A549 (cell line): ENCODE measurements around the gene C19orf53. TPM values are rescaled to one million over a fixed set of nuclear protein-coding genes. Genes with fewer than 3 reads are reported as not detected.

Source experiments
- ATAC-seq, 2 experiments: fragments of 200-7000 bp in 1 of 2; fragments of >200 bp in 1 of 2; cut with Nextera tagmentation in 1 of 2; cut with Tn5 transposase in 1 of 2; 3 replicates each; pipeline versions ENCODE4 v1.8.0 to v1.9.1; 2018 to 2020; ENCODE audit warnings: mild to moderate bottlenecking in 1 of 2, moderate library complexity in 1 of 2
- CTCF ChIA-PET: fragments of 300-600 bp; sonication (Branson Sonifier 250); formaldehyde crosslinking; extraction: SDS; loops from one replicate; lab custom pipeline; 2021; ENCODE audit warnings: antibody characterized with exemption, inconsistent platforms; lab: Yijun Ruan, JAX
- POLR2A ChIA-PET: fragments of 350-600 bp; formaldehyde crosslinking; extraction: SDS; loops from one replicate; lab custom pipeline; 2021; ENCODE audit warnings: antibody characterized with exemption, inconsistent platforms; lab: Yijun Ruan, JAX
- DNase-seq, 2 experiments: peaks; one replicate each; pipeline versions ENCODE4 v3.0.0 to v3.0.0-alpha.2; 2011 to 2016; ENCODE audit warnings: low read depth in 1 of 2, low spot score in 1 of 2
- FAIRE-seq: peaks from 2 replicates; lab custom pipeline; 2011; peaks lifted over from hg19 to GRCh38; lab: Jason Lieb, UNC
- H3K27ac ChIP-seq, 2 experiments: fragments of >200 bp; sonication (Bioruptor Twin); formaldehyde crosslinking; 3 replicates each; pipeline ENCODE4 v1.5.1; 2016 to 2017
- H3K4me1 ChIP-seq: fragments of >200 bp; sonication (Bioruptor Twin); formaldehyde crosslinking; 3 replicates; pipeline ENCODE4 v1.6.1; 2016
- H3K4me2 ChIP-seq: fragments of >200 bp; sonication (Bioruptor Twin); formaldehyde crosslinking; 3 replicates; pipeline ENCODE4 v1.6.1; 2016
- H3K4me3 ChIP-seq: fragments of >200 bp; sonication (Bioruptor Twin); formaldehyde crosslinking; 3 replicates; pipeline ENCODE4 v1.5.1; 2016
- H3K9me3 ChIP-seq: fragments of >200 bp; sonication (Bioruptor Twin); formaldehyde crosslinking; 3 replicates; pipeline ENCODE4 v1.6.1; 2016
- CBX2 ChIP-seq: fragments of 200-600 bp; sonication (generic); IDR thresholded peaks from 2 replicates; pipeline ENCODE4 v1.6.1; 2016; ENCODE audit warnings: low read depth, mild to moderate bottlenecking, borderline replicate concordance
- CHD2 ChIP-seq: fragments of 150-350 bp; IDR thresholded peaks from 2 replicates; pipeline ENCODE4 v1.6.1; 2014; ENCODE audit warnings: low read length; ENCODE audit not compliant: partially characterized antibody
- FOSL2 ChIP-seq, 2 experiments: fragments of 450-650 bp in 1 of 2; fragments of >200 bp in 1 of 2; sonication (Bioruptor Twin) in 1 of 2; formaldehyde crosslinking; IDR thresholded peaks; 2 replicates each; pipeline versions ENCODE4 v1.5.0 to v1.6.1; 2016 to 2020; ENCODE audit warnings: mild to moderate bottlenecking in 1 of 2, moderate library complexity in 1 of 2
- FOXS1 ChIP-seq: fragments of 250-450 bp; sonication (Bioruptor Pico); IDR thresholded peaks from 2 replicates; pipeline ENCODE4 v1.5.0; 2020; ENCODE audit warnings: mild to moderate bottlenecking, moderate library complexity
- HOXB5 ChIP-seq: fragments of 250-450 bp; sonication (Bioruptor Pico); IDR thresholded peaks from 2 replicates; pipeline ENCODE4 v1.5.0; 2020; ENCODE audit warnings: mild to moderate bottlenecking, moderate library complexity
- MAFK ChIP-seq: fragments of 450-650 bp; IDR thresholded peaks from 2 replicates; pipeline ENCODE4 v1.6.1; 2014; ENCODE audit not compliant: partially characterized antibody
- MAZ ChIP-seq: fragments of 150-350 bp; IDR thresholded peaks from 2 replicates; pipeline ENCODE4 v1.6.1; 2014; ENCODE audit warnings: antibody characterized with exemption, low read depth, low read length, borderline replicate concordance
- MYC ChIP-seq: IDR thresholded peaks from 2 replicates; pipeline ENCODE4 v1.6.1; 2012; ENCODE audit warnings: mild to moderate bottlenecking, inconsistent platforms, low read length, improper control_type of control experiment, borderline replicate concordance
- NPAS2 ChIP-seq: fragments of 250-450 bp; sonication (Bioruptor Pico); IDR thresholded peaks from 2 replicates; pipeline ENCODE4 v1.8.0; 2022; ENCODE audit warnings: mild to moderate bottlenecking, moderate library complexity, borderline replicate concordance
- NR3C1 ChIP-seq: fragments of >200 bp; sonication (Bioruptor Twin); formaldehyde crosslinking; IDR thresholded peaks from 3 replicates; pipeline ENCODE4 v1.6.1; 2017
- RCOR1 ChIP-seq: fragments of 150-350 bp; IDR thresholded peaks from 2 replicates; pipeline ENCODE4 v1.6.1; 2014; ENCODE audit warnings: antibody characterized with exemption, low read length, low read depth
- TFCP2L1 ChIP-seq: fragments of 250-450 bp; sonication (Bioruptor Pico); IDR thresholded peaks from 2 replicates; pipeline ENCODE4 v1.5.0; 2021; ENCODE audit warnings: mild to moderate bottlenecking
- WGBS: methylation state at CpG from one replicate; pipeline ENCODE4 v1.1.6; 2017; ENCODE audit errors: missing lambda C conversion rate; 5-methylcytosine and 5-hydroxymethylcytosine counted together
- polyA plus RNA-seq, 4 experiments: library from polyadenylated mRNA; depleted of rRNA in 3 of 4; stranded (reverse); fragments of >200 nt; fragmentation: RNase III in 1 of 4; extraction: RNeasy Plus Mini Kit Qiagen cat#74134 plus additional on column Dnase treatment in 1 of 4; gene quantifications; 2 replicates in 3 of 4; 3 replicates in 1 of 4; pipeline ENCODE4 v1.2.3, GENCODE V29; 2011 to 2017
- small RNA-seq, 6 experiments: library from RNA; depleted of rRNA; stranded (forward); fragments of <200 nt; gene quantifications; one replicate each; pipeline ENCODE3, GENCODE V24; 2012
- TF ChIP-seq, protein P1 (sequence below): IDR thresholded peaks from 2 replicates; pipeline ENCODE4 v1.6.1; 2012
- TF ChIP-seq, protein P2 (sequence below): IDR thresholded peaks from 2 replicates; pipeline ENCODE4 v1.6.1; 2012

Gene C19orf53
- polyA plus RNA-seq, 2 of the 4 experiments (the other 2 are of a cell fraction) = 105 to 143 TPM

DNA sequence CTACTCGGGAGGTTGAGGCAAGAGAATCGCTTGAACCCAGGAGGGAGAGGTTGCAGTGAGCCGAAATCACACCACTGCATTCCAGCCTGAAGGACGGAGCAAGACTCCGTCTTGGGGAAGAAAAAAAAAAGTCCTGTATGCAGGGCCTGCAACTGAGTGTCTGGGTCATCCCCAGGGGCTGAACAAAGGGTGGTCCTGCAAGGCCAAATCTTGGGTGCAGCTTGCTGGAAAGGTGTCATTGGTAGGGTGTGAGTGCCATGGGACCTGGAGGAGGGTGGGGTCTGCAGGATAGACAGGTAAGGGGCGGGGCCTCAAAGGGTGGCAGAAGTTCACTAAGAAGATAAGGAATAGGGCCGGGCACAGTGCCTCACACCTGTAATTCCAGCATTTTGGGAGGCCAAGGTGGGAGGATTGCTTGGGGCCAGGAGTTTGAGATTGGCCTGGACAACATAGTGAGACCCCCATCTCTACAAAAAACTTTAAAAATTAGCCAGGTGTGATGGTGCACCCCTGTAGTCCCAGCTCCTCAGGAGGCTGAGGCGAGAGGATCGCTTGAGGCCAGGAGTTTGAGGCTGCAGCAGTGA, 52.5 kb downstream of the C19orf53 start:
- FAIRE-seq (no peak), DNase-seq (no peak), ATAC-seq (no peak)
- no peak overlapping the region for H3K27ac ChIP-seq
- TF ChIP-seq MAFK = no peak
- TF ChIP-seq, protein P1, sequence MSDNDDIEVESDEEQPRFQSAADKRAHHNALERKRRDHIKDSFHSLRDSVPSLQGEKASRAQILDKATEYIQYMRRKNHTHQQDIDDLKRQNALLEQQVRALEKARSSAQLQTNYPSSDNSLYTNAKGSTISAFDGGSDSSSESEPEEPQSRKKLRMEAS = no peak
- no peak for TF ChIP-seq FOSL2 (IDR thresholded peaks at IDR 0.05)
- TF ChIP-seq FOSL2 (CRISPR knock-in tag; IDR thresholded peaks at IDR 0.05) = no peak
- no peak for TF ChIP-seq TFCP2L1
- TF ChIP-seq HOXB5 (CRISPR knock-in tag) = no peak
- TF ChIP-seq FOXS1 (CRISPR knock-in tag) = no peak
- H3K4me2 ChIP-seq = no peak overlapping the region
- WGBS = 88% methylated on average over 9 of the region's 9 CpGs
- CTCF ChIA-PET = interaction anchor here (1.3 to 1.7 kb wide), 3 partner anchors 10 to 43 kb away, joined by 3 to 8 read pairs (median 5); no protein-coding TSS in a partner anchor
- POLR2A ChIA-PET = interaction anchor here (0.7 to 1.6 kb wide), 2 partner anchors 36 to 645 kb away, joined by 7 to 9 read pairs; no protein-coding TSS in a partner anchor
- H3K4me3 ChIP-seq = no peak overlapping the region
- H3K9me3 ChIP-seq = no peaks in the 10 kb centered on the region
- H3K4me1 ChIP-seq = 0 out of 3 replicates have a peak, but pooled peaks cover 2% of the 10 kb centered on the region

DNA sequence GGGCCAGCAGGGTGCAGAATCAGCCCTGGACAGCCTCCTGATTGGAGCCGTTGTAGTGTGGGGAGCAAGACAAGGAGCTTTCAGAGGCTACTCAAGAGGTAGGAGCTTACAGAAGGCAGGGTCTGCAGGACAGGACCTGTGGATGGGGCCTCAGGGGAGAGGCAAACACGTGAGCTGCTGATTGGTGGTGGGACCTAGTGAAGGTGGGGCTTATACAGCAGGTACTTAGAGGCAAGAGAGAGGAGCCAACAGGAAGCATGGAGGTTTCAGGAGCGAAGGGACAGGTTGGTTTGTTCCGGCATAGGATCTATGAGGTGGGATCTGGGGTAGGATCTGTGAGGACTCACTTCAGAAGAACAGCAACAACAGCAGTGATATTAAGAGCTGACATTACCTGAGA, 53.4 kb downstream of the C19orf53 start:
- CTCF ChIA-PET = interaction anchor here (0.7 to 1.7 kb wide), 6 partner anchors 9 to 549 kb away, joined by 3 to 8 read pairs (median 3); no protein-coding TSS in a partner anchor
- peak in 1 of 2 experiments; percentile 28 for DNase-seq

More for the DNA sequence above, 53.4 kb downstream of the C19orf53 start:
- no peak for FAIRE-seq
- TF ChIP-seq HOXB5 (CRISPR knock-in tag) = no peak
- TF ChIP-seq MAZ = no peak
- no peak for TF ChIP-seq CBX2
- no peak for TF ChIP-seq RCOR1
- TF ChIP-seq CHD2 = no peak
- no peak for TF ChIP-seq NPAS2 (CRISPR knock-in tag)
- TF ChIP-seq MYC = no peak
- TF ChIP-seq, protein P2, sequence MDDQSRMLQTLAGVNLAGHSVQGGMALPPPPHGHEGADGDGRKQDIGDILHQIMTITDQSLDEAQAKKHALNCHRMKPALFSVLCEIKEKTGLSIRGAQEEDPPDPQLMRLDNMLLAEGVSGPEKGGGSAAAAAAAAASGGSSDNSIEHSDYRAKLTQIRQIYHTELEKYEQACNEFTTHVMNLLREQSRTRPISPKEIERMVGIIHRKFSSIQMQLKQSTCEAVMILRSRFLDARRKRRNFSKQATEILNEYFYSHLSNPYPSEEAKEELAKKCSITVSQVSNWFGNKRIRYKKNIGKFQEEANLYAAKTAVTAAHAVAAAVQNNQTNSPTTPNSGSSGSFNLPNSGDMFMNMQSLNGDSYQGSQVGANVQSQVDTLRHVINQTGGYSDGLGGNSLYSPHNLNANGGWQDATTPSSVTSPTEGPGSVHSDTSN = no peak
- TF ChIP-seq NR3C1 = no peak
- H3K4me2 ChIP-seq = no peak overlapping the region
- 67% methylated on average over 4 of the region's 4 CpGs for WGBS
- POLR2A ChIA-PET = interaction anchor here (1.6 kb wide), 1 partner anchor 35 kb away, joined by 7 read pairs; no protein-coding TSS in a partner anchor
- ATAC-seq = no peak
- no peak overlapping the region for H3K27ac ChIP-seq
- H3K4me3 ChIP-seq = no peak overlapping the region
- H3K4me1 ChIP-seq = peaks cover 2% of the 10 kb centered on the region; the same call in 1 of the 3 replicates
- no peaks in the 10 kb centered on the region for H3K9me3 ChIP-seq

Small RNAs within 50 kb of the gene (small RNA-seq; reads per million reads assigned to genes)
- gene RN7SL619P = 0 reads per million in 6 experiments

Other genes with a start within 250 kb of the C19orf53 start
- gene MRI1, start 9.9 kb upstream of the C19orf53 start, polyA plus RNA-seq (2011; rRNA removed) = 12.2 and 12.6 TPM in 2 replicates
- gene MRI1, start 9.9 kb upstream of the C19orf53 start, polyA plus RNA-seq (2017; fragmentation: RNase III; extraction: RNeasy Plus Mini Kit Qiagen cat#74134 plus additional on column Dnase treatment) = 14.5 to 16.2 TPM (median 15.9 TPM) in 3 replicates
- gene ZSWIM4, start 21.0 kb downstream of the C19orf53 start, polyA plus RNA-seq (2011; rRNA removed) = 1.6 and 1.7 TPM in 2 replicates
- gene ZSWIM4, start 21.0 kb downstream of the C19orf53 start, polyA plus RNA-seq (2017; fragmentation: RNase III; extraction: RNeasy Plus Mini Kit Qiagen cat#74134 plus additional on column Dnase treatment) = 3.4 to 3.9 TPM (median 3.7 TPM) in 3 replicates
- gene NANOS3, start 102.7 kb downstream of the C19orf53 start, polyA plus RNA-seq (2011; rRNA removed) = 0.31 and 0.53 TPM in 2 replicates
- gene NANOS3, start 102.7 kb downstream of the C19orf53 start, polyA plus RNA-seq (2017; fragmentation: RNase III; extraction: RNeasy Plus Mini Kit Qiagen cat#74134 plus additional on column Dnase treatment) = 0.78 to 1.2 TPM (median 1.1 TPM) in 3 replicates
- gene BRME1, start 131.7 kb downstream of the C19orf53 start, polyA plus RNA-seq (2011; rRNA removed) = 0.09 and 0.12 TPM in 2 replicates
- gene BRME1, start 131.7 kb downstream of the C19orf53 start, polyA plus RNA-seq (2017; fragmentation: RNase III; extraction: RNeasy Plus Mini Kit Qiagen cat#74134 plus additional on column Dnase treatment) = 1.1 to 2.3 TPM (median 1.2 TPM) in 3 replicates
- gene CC2D1A, start 131.7 kb downstream of the C19orf53 start, polyA plus RNA-seq (2011; rRNA removed) = 4.7 and 4.8 TPM in 2 replicates
- gene CC2D1A, start 131.7 kb downstream of the C19orf53 start, polyA plus RNA-seq (2017; fragmentation: RNase III; extraction: RNeasy Plus Mini Kit Qiagen cat#74134 plus additional on column Dnase treatment) = 13.9 to 15.3 TPM (median 14.0 TPM) in 3 replicates
- gene PODNL1, start 164.0 kb downstream of the C19orf53 start, polyA plus RNA-seq (2011; rRNA removed) = 0.50 and 0.79 TPM in 2 replicates
- 1.1 to 1.8 TPM (median 1.3 TPM) in 3 replicates for gene PODNL1, start 164.0 kb downstream of the C19orf53 start, polyA plus RNA-seq (2017; fragmentation: RNase III; extraction: RNeasy Plus Mini Kit Qiagen cat#74134 plus additional on column Dnase treatment)
- 6.9 and 10.2 TPM in 2 replicates for gene DCAF15, start 178.1 kb downstream of the C19orf53 start, polyA plus RNA-seq (2011; rRNA removed)
- gene DCAF15, start 178.1 kb downstream of the C19orf53 start, polyA plus RNA-seq (2017; fragmentation: RNase III; extraction: RNeasy Plus Mini Kit Qiagen cat#74134 plus additional on column Dnase treatment) = 21.1 to 23.0 TPM (median 21.5 TPM) in 3 replicates
- gene RFX1, start 231.9 kb downstream of the C19orf53 start, polyA plus RNA-seq (2011; rRNA removed) = 0.57 and 0.79 TPM in 2 replicates
- 4.9 to 5.4 TPM (median 4.9 TPM) in 3 replicates for gene RFX1, start 231.9 kb downstream of the C19orf53 start, polyA plus RNA-seq (2017; fragmentation: RNase III; extraction: RNeasy Plus Mini Kit Qiagen cat#74134 plus additional on column Dnase treatment)